Ureter (tissue), 1 donor: ENCODE measurements around the gene KLHL14. TPM values are rescaled to one million over a fixed set of nuclear protein-coding genes. Genes with fewer than 3 reads are reported as not detected.

ENCODE experiments used
- DNase-seq: peaks from one replicate; pipeline ENCODE4 v3.0.0-alpha.2; 2020; ENCODE audit warnings: low spot score
- total RNA-seq: library from RNA; stranded (reverse); gene quantifications from one replicate; pipeline ENCODE4 v1.2.4, GENCODE V29; 2023
- donor health status: DM: yes; HTN: yes; CAD: no.

KLHL14 gene
- total RNA-seq, 1 donor from 2014 or later: 0.29 TPM

- no peak for DNase-seq
Observed at GRCh38 chr18:32637226-32637625, 135.6 kb downstream of the KLHL14 start.

DNA sequence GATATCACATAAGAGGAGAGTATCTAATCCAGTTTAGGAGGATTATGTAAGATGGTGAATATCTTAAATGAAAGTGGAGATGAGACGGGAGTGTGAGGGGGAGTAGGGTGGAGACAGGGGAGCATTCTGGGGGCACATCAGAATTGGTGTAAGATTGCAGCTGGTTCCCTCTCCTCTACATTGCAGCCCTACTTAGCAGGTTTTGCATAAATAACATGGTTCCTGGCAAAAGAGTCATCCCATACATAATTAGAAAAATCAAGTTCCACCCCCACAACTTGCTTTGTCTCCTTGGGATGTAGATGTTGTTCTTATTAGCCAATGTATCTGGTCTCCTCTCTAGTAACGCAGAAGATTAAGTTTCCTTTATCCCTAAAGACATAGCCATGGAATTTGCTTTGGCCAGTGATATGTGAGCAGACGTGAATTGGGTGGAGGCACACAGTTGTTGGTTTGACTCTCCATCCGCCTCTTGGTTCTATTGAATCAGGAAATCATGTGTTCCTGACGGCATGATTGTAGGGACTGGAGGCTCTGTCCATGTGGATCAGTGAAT lies 137.9 kb downstream of the KLHL14 start:
- no peak for DNase-seq

DNA sequence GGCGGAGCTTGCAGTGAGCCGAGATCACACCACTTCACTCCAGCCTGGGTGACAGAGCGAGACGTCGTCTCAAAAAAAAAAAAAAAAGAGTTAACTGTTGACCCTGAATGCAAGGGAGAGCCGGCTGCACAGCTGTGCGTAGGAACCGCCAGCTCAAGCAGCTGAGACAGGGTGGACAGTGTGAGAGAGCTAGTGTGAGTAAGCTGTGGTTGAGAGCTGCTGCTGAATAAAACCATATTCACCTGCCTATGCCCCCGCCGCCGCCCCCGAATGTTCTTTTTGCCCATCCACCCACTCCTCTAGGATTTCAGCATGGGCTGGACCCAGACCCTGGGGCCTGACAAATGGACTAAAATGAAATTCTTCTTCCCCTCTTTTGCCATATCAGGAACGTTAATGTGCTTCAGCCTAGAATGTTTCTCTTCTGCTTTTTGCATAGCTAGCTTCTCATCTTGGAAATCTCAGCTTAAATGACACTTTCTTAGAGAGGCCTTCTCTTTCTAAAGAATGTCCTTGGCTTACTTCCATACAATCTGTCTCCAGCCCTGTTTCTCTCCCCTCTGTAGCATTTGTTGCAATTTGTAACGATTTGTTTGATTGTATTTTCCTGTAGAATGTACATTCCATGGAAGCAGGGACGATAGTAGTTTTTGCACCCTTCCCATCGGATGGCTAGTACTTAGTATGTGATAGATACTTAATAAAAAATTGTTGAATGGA lies 142.7 kb downstream of the KLHL14 start:
- no peak for DNase-seq

DNA sequence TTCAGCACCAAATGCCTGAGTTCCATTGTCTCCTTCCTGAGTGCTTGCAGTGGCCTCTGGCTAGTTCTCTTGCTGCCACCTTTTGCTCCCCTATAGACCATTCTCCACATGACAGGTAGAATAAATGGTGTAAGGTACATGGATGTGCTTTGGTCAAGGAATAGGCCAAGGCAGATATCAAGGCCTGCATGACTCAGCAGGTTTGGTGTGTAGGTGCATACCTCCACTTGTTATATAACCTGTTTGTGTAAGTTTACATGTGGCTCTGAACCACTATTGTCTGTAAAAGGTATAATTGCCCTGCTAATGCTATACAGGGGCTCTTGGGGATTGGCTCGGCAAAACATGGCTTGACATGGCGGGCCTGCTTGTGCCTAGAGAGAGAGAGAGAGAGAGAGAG lies 143.5 kb downstream of the KLHL14 start:
- no peak for DNase-seq

GRCh38 chr18:32624182-32624723 lies 148.6 kb downstream of the KLHL14 start:
- DNase-seq: no peak

- DNase-seq: no peak
Observed at GRCh38 chr18:32623563-32623962, 149.3 kb downstream of the KLHL14 start.
